ENCODE data around the gene PC. TPM values are rescaled to one million over a fixed set of nuclear protein-coding genes. Genes with fewer than 3 reads are reported as not detected.

The PC gene
- polyA plus RNA-seq, 1 of the 3 experiments (the other 2 are of a cell fraction), result 9.7 TPM

GRCh38 chr11:66847461-66848232 is 110.5 kb downstream of the PC start:
- H3K27me3 ChIP-seq (ENCODE audit: insufficient read depth), result no peaks in the 10 kb centered on the region
- ChIA-PET CTCF (interaction anchor here (0.6 kb wide), 1 partner anchor 128 kb away, joined by 3 read pairs; no protein-coding TSS in a partner anchor), POLR2A (no interaction called here)
- TF ChIP-seq ELF1 (IDR thresholded peaks at IDR 0.05), result no peak
- no peak for TF ChIP-seq EP300 (IDR thresholded peaks at IDR 0.05; ENCODE audit: borderline replicate concordance in 1 of 2, low read depth in 1 of 2, low read length in 1 of 2)
- no peak for TF ChIP-seq TAF1 (IDR thresholded peaks at IDR 0.05; ENCODE audit: borderline replicate concordance, low read depth, low read length)
- TF ChIP-seq PBX3 (IDR thresholded peaks at IDR 0.05), result no peak
- TF ChIP-seq FOXJ3 (CRISPR knock-in tag; IDR thresholded peaks at IDR 0.05), result no peak
- no peak for TF ChIP-seq TCF12 (IDR thresholded peaks at IDR 0.05)
- TF ChIP-seq FOXM1 (IDR thresholded peaks at IDR 0.05; ENCODE audit: low read depth), result no peak
- no peak for TF ChIP-seq CHD2 (IDR thresholded peaks at IDR 0.05; ENCODE audit: low read length, partially characterized antibody)
- TF ChIP-seq RCOR1 (IDR thresholded peaks at IDR 0.05; ENCODE audit: low read length), result no peak
- TF ChIP-seq YY1 (IDR thresholded peaks at IDR 0.05; ENCODE audit: low read depth), result no peak
- TF ChIP-seq NRF1 (IDR thresholded peaks at IDR 0.05; ENCODE audit: low read depth, low read length), result no peak
- H3K27ac ChIP-seq (ENCODE audit: low read depth in 2 of 2, low read length in 1 of 2), result no peak overlapping the region
- H3K9me2 ChIP-seq, result no peaks in the 10 kb centered on the region
- H4K20me1 ChIP-seq (ENCODE audit: insufficient read depth), result no peaks in the 10 kb centered on the region
- H3K9ac ChIP-seq, result no peak overlapping the region
- H3K4me3 ChIP-seq (ENCODE audit: low read depth in 2 of 2, low read length in 1 of 2), result no peak overlapping the region
- WGBS (ENCODE audit: low lambda C conversion rate), result 93% methylated on average over 9 of the region's 14 CpGs
- H3K4me2 ChIP-seq, result no peak overlapping the region
- peak; percentile 17 for DNase-seq
- no peaks in the 10 kb centered on the region for H3K9me3 ChIP-seq
- peaks cover 25% of the 10 kb centered on the region for H3K79me2 ChIP-seq (ENCODE audit: insufficient read depth)
- H3F3A ChIP-seq (replicated peaks; ENCODE audit: insufficient read depth), result no peaks in the 10 kb centered on the region
- H3K4me1 ChIP-seq (ENCODE audit: control insufficient read depth in 1 of 2, insufficient read depth in 2 of 2, low read depth in 1 of 2, low read length in 1 of 2), result peaks cover 6 to 14% of the 10 kb centered on the region in 2 experiments; a peak in 2 of 4 replicates
- no peak overlapping the region for H2AFZ ChIP-seq (ENCODE audit: low read depth)
- H3K36me3 ChIP-seq (replicated peaks in 1 of 2; ENCODE audit: control insufficient read depth in 1 of 2, insufficient read depth in 2 of 2, low read length in 1 of 2), result peaks cover 3 to 35% of the 10 kb centered on the region in 2 experiments

- no peak for DNase-seq
- WGBS (ENCODE audit: low lambda C conversion rate), result no CpG with 5 or more reads among the region's 4 CpGs
- CTCF ChIA-PET, result interaction anchor here (0.8 to 2.7 kb wide), 3 partner anchors 13 to 151 kb away, joined by 4 to 9 read pairs (median 8); partner anchors contain the start of gene C11orf86
- Histone ChIP-seq H3K9ac (no peak overlapping the region), H3K79me2 (ENCODE audit: insufficient read depth) (peaks cover 34% of the 10 kb centered on the region), H3F3A (replicated peaks; ENCODE audit: insufficient read depth) (no peaks in the 10 kb centered on the region), H3K9me2 (no peaks in the 10 kb centered on the region), H3K27ac (ENCODE audit: low read depth in 2 of 2, low read length in 1 of 2) (no peak overlapping the region), H3K4me2 (no peak overlapping the region), H3K9me3 (no peaks in the 10 kb centered on the region), H4K20me1 (ENCODE audit: insufficient read depth) (no peaks in the 10 kb centered on the region), H2AFZ (ENCODE audit: low read depth) (no peak overlapping the region), H3K27me3 (ENCODE audit: insufficient read depth) (no peaks in the 10 kb centered on the region), H3K4me3 (ENCODE audit: low read depth in 2 of 2, low read length in 1 of 2) (no peak overlapping the region), H3K36me3 (replicated peaks in 1 of 2; ENCODE audit: control insufficient read depth in 1 of 2, insufficient read depth in 2 of 2, low read length in 1 of 2) (peaks cover 3 to 35% of the 10 kb centered on the region in 2 experiments), H3K4me1 (ENCODE audit: control insufficient read depth in 1 of 2, insufficient read depth in 2 of 2, low read depth in 1 of 2, low read length in 1 of 2) (peaks cover 11 to 22% of the 10 kb centered on the region in 2 experiments; a peak in 3 of 4 replicates)
- POLR2A ChIA-PET, result interaction anchor here (0.7 kb wide), 1 partner anchor 26 kb away, joined by 3 read pairs; no protein-coding TSS in a partner anchor
- TF ChIP-seq ZBTB33 (IDR thresholded peaks at IDR 0.05; ENCODE audit: borderline replicate concordance, low read depth) (no peak), TCF12 (IDR thresholded peaks at IDR 0.05) (no peak), MAX (IDR thresholded peaks at IDR 0.05; ENCODE audit: low read depth) (no peak)
Observed at GRCh38 chr11:66846671-66847091, 111.5 kb downstream of the PC start.

Data from SK-N-SH (cell line).